DMS153 (cell line): ENCODE measurements around the gene TERB1.

Experiments used
- DNase-seq: peaks from one replicate; lab custom pipeline; 2025; lab: John Stamatoyannopoulos, UW

Gene TERB1, protein sequence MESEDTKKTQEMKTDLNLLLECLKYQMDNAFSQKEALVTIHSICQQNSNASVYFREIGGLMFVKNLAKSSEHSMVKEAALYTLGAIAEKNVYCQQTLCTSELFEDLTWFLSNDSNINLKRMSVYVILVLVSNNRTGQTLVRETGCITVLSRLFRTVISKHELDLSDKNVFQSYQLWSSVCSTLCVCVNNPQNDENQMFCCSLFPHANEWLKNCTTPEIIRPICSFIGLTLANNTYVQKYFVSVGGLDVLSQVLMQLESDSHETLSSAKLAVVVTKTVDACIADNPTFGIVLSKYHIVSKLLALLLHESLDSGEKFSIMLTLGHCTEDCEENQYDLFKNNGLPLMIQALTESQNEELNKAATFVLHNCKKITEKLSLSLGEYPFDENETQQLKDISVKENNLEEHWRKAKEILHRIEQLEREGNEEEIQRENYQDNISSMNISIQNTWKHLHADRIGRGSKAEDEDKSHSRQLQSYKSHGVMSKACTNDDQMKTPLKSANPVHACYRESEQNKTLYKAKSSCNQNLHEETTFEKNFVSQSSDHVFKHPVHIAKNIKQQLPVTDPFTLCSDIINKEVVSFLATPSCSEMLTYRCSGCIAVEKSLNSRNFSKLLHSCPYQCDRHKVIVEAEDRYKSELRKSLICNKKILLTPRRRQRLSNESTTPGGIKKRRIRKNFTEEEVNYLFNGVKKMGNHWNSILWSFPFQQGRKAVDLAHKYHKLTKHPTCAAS

DNA sequence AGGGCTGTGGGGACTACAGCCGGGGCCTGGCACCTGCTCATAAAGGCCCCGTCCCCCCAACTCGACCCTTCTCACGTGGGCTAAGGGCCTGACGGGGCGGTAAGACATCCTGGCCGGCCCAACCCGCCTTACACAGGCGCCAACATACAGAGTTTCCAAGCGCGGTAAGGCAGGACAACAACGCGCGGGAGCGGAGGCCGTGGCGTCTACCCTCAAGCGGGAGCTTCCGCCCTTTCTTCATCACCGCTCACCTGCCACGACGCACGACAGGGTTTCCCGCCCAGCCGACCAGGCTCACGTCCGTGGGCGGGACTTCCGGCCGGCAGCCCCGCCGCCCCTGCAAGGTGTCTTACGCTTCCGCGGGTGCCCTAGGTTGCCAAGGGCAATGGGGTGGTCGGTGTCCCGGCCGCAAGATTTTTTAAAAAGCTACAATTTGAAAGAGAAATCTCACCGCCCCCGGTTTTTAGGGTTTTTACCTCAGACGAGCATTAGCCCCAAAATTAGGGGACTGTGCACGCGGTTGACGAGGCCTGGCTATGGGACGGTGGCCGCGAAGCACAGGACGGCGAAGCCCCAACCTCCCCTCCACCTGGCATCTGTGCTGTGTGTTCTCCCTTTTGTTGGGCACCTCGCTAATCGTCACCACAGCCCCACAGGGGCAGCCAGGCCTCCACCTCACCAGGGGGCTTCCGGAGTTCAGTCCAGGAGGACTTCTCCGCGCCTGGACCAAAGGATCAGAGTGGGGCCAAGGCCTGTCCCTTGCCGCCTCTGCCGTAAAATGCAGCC lies at the start of gene TERB1:
Gene TERB1 (minus strand): TSS at position 265 of the 786 bp plus-strand sequence. CDS start 4,786 bp downstream, outside the sequence.
- no peak for DNase-seq

DNA sequence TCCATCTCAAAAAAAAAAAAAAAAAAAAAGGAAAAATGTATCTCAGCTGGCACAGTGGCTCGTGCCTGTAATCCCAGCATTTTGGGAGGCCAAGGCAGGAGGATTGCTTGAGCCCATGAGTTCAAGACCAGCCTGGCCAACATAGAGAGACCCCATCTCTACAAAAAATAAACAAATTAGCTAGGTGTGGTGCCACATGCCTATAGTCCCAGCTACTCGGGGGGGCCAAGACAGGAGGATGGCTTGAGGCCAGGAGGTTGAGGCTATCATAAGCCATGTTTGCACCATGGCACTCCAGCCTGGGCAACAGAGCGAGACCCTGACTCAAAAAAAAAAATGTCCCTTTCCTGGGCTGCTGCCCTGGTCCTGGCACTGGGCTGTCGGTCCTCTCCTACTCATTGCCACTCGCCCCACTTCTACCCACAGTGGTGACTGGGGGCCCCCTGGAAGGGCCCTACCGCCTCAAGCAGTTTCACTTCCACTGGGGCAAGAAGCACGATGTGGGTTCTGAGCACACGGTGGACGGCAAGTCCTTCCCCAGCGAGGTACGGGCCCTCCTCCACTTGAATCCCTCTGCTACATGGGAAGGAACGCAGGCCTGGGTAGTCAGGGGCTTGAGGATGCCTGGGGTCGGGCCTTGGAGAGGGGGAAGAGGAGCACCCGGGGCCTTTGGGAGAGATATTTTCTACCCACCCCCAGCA lies 48.9 kb upstream of the TERB1 start:
- DNase-seq = no peak

DNA sequence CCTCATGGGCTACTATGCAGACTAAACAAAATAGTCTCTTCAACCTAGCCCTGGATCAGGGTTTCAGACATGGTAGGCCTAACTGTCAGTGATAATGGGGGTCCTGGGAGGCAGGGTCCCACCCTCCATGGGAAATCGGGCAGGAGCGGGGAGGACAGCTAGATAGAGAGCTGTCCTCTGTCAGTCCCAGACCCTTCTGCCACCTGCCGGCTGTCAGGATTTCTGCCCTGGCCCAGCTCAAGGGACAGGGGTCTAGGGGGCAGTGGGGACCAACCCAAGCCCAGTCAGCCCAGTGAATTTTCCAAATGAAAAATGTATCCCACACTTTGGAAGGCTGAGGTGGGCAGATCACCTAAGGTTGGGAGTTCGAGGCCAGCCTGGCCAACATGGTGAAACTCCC lies 48.2 kb upstream of the TERB1 start:
- no peak for DNase-seq

DNA sequence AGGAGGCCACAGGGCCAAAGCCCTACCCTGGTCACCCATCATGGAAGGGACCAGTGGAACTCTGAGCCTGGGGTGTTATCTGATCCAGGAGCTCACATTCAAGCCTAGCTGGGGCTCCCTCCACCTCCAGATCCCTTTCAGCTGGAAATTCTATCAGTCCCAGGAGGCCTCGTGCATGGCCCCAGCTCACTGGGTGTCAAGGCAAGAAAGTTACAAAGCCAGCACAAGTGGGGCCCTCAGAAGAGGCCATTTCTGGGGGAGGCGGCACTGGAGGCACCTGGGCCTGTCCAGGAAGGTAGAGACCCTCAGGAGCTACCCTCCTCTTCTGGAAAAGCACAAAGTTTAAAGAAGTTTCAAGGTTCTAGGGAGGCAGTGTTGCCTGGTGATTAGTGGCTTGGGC lies 47.6 kb upstream of the TERB1 start:
- no peak for DNase-seq

DNA sequence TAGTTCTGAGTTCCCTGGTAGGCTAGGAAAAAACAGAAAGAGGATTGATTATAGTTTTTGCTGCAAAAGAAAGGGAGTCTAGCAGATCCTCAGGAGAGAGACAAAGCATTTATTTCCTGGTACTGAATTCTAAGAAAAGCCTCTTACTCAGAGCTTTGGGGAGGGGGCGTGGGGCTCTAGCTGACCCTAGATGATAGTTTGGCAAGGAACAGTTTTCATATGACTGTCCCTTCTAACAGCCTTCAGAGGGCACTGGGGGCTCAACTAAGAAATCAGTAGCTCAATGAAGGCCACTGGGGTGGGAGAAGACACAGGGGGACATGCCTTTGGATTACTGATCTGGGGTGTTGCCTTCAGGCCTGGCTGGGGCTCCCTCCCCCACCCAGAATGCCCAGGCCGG lies 46.8 kb upstream of the TERB1 start:
- no peak for DNase-seq

DNA sequence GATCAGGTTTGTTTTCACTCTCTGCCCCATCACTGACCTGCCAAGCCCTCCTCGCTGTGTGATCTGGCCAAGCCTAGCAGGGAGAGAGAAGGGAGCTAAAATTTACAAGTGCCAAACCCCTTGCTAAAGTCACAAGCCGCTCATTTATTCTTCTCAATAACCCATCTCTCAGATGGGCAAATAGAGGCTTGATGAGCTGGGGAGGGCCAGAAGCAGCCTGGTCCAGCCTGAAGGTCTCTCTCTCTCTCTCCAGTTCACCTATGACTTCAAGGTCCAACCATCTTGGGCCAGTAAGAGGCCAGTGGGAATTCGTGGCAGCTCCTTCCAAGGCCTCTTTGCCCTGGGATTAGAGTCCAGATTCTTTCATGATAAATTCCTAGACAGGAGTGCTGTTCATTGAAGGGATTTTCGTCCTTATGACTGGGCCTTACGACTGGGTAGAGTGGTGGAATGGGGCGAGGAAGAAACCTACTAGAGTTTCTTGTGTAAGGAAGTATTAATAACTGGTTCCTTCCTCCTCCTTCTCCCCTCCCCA lies 46.2 kb upstream of the TERB1 start:
- DNase-seq = no peak

DNA sequence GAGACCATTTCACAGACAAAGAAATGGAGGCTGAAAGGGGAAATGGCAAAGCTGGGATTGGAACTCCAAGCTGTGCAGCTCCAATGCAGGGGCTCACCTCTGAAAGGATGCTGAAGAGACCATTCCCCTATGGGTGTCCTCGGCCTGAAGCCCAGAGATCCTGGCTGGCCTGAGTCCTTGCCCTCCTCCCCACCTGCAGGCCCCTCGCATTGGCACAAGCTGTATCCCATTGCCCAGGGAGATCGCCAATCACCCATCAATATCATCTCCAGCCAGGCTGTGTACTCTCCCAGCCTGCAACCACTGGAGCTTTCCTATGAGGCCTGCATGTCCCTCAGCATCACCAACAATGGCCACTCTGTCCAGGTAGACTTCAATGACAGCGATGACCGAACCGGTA lies 45.4 kb upstream of the TERB1 start:
- DNase-seq = no peak

DNA sequence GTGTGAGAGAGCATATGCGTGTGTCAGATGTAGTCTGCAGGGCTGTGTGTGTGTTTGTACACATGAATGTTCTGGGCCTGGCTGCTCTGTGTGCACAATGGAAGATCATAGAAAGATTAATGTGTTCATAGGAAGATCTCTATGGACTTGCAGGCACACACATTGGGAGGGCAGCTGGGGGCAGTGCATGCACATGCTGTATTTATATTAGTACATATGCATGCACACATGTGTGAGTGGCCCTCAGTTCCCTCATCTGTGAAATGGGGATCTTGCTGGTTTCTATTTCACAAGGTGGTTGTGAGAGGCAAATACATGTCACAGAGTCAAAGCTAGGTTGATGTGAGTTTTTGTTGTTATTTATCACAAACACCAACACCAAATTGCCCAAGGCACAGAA lies 44.9 kb upstream of the TERB1 start:
- no peak for DNase-seq

DNA sequence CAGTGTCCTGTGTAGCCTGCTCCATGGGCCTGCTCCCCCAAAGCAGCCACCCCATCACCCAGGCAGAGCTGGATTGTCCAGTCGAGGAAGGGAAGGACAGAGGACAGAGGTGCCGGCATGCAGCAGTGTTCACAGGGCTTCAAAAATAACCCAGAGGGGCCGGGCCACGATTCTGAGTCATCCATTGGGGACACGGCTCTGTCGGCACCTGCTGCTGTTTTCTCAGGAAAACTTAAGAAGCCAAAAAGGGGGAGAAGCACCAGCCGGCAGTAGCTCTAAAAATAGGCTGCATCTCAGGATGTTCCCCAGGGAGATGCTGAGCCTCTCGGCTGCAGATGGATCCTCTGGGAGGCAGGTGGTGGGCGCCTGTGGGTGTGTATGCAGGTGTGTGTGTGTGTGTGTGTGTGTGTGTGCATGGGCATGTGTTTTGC lies 44.4 kb upstream of the TERB1 start:
- DNase-seq = no peak

DNA sequence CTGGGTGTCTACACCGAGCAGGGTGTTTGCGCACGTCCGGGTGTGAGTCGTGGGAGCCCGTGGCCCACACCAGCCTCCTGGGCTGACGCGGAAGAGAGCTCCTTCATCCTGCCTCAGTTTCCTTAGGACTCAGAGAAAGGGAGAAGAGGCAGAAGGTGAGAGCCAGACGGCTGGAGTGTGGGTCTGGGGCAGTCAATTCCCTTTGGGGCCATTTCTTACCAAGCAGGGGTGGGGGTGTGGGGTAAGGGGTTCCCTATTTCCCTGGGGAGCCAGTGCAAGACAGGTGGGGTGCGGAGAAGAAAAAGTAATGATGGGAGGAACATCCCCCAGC lies 43.7 kb upstream of the TERB1 start:
- no peak for DNase-seq

DNA sequence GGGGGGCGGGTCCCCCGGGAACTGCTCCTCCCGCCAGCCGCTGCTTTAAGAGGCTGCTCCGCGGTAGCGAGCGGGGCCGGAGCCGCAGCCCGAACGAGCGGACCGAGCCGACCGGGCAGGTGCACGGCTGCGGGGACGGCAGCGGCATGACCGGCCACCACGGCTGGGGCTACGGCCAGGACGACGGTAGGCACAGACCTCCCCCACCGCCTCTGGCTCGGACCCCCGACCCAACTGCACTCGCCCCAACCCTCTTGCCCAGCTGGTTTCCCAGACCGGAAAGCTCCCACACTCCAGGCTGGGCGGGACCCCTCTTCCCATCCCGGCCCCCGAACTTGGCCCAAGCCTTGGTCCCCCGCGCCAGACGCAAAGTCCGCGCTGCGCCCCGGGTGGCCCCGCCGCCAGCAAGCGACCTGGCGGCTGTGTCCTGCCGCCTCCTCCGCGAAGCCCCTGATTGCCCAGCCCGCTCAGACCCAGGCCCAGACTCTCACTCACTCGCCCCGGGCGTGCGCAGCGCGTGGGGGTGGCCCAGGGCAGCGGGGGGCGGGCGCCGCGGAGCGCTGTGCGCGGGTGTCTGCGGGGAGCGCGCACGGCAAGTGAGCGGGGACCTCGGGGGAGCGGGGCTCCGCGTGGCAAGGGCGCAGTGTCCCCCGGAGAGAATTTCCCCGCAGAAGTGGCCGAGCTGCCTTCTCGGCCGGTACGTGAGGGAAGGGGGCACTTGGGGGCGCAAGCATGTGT lies 43.1 kb upstream of the TERB1 start, which contains the start of gene CA7:
Gene CA7 (plus strand): TSS at position 73 of the 738 bp plus-strand sequence. CDS start 74 bp downstream, at position 147.
- no peak for DNase-seq

DNA sequence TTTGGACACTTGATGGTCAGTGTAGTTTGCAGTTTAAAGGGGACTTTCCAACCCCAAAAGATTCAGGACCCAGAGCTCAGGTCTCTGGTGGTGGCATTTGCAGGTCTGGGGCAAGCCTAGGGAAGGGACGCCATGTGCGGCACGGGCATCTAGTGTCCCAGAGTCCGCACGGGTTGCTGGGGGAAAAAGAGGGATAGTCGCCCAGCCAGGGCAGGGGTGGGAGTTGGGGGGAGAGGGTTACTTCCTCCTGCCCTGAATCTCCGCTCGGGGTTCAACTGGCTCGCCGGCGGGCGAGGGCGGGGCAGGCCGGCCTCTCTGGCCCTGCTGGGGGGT lies 42.6 kb upstream of the TERB1 start:
- DNase-seq = no peak

DNA sequence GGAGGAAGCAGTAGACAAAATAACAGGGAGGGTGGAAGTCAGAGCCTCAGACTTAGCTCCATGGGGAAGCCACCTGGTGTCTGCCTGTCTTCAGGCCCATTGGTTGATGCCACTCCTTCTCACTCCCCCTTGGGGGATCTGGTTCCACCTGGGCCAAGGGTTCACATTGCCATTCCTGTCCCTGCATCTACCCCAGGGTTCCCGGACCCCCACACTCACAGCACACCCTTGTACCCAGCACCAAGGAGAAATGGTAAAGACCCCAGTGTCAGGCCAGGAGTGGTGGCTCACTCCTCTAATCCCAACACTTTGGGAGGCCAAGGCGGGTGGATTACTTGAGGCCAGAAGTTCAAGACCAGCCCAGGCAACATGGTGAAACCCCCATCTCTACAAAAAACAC lies 41.8 kb upstream of the TERB1 start:
- DNase-seq = no peak

DNA sequence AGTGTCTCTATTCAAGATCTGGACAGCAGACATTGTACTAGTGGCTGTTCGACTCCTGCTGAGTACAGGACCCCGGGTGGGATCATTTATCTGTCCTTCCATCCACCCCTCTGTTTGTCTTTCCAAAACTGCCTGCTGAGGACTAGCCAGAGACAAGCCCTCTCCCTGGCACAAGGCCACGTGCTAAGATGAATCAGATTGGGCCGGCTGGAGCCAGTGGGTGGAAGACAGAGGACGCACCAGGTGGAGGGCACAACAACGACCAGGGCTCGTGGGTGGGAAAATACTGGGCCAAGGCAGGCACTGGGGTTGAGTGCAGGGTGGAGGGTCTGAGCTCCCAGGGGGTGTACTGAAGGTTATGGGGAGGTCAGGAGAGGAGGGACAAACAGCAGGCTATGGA lies 41.4 kb upstream of the TERB1 start:
- DNase-seq = no peak

DNA sequence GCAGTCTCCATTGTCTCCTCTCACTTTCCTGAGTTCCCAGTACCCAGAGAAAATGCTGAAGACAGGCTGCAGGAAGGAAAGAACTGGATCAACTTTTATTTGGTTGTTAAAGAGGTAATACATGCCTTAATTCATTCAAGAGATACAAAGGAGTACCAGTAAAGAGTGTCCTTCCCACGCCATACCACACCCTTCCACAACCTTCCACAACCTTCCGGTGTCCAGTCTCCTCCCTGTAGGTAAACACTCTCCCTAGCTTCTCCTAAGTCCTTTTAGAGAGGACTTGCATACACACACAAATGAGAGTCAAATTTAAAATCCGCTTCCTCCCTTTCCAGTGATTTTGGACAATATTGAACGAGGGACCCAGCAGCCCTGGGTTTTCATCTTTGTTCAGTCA lies 40.0 kb upstream of the TERB1 start:
- DNase-seq = no peak

DNA sequence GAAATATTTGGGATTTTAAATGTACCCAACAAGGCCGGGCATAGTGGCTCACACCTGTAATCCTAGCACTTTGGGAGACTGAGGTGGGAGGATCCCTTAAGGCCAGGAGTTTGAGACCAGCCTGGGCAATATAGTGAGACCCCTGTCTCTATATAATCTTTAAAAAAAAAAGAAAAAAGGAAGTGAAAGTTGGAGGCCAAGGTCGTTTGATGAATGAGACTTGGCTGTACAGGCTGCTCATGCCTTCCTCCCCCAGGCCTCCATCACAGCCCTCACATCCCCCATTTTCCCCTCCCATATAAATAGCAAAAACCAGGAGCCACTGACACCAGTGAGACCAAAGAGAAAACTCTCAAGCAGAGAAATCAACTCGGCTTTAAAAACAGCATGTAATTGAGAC lies 39.5 kb upstream of the TERB1 start:
- DNase-seq = no peak

DNA sequence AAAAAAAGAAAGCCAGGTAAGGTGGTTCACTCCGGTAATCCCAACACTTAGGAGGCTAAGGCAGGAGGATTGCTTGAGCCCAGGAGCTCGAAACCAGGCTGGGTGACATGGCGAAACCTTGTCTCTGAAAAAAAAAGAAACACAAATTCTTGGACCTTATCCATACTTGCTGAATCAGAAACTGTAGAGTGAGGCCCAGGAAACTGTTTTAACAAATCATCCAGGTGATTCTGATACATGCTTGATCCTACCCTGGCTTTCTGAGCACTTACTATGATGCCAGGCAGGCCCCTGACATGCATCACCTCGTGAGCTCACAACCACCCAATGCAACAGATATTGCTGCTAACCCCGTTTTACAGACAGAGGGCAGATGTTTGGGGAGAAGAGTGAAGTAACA lies 33.4 kb upstream of the TERB1 start:
- no peak for DNase-seq

DNA sequence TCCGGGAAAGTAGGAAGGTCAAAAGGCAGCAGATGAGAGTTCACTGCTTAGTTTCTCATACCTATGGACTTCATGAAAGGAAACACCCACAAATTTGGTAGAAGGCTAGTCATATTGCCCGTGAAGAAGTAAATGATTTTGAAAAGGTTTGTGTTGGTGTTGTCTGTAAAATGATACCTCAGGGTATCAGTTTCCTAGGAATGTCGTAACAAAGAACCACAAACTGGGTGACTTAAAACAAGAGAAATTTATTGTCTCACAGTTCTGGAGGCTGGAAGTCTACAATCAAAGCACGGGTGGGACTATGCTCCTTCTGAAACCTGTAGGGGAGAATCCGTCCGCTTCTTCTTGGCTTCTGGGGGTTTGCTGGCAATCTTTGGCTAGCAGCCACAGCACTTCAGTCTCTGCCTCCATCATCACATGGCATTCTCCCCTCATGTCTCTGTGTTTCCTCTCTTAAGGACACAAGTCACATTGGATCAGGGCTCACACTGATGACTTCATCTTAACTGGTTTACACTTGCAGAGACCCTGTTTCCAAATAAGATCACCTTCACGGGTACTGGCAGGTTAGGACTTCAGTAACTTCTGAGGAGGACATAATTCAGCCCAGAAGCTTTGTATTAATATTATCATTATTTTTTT lies 31.4 kb upstream of the TERB1 start:
- DNase-seq = no peak

DNA sequence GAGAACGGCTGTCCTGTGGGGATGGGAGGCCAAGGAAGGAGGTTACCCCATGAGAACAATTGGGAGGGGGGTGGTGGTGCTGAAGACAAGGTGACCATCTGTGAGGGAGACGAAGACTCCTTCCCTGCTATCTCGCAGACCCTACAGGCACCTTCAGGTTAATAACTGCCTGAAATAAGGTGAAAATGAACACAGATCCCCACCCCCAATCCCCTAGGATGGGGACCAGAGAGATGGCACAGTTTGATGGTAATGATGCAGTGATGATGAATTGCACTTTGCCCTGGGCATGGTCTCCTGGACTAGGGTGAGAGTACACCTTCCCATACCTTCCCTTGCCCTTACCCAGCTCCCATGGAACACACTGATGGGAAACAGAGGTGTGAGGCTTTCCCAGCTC lies 30.8 kb upstream of the TERB1 start:
- DNase-seq = no peak
